ENCODE data around the gene LAPTM5.

DNA sequence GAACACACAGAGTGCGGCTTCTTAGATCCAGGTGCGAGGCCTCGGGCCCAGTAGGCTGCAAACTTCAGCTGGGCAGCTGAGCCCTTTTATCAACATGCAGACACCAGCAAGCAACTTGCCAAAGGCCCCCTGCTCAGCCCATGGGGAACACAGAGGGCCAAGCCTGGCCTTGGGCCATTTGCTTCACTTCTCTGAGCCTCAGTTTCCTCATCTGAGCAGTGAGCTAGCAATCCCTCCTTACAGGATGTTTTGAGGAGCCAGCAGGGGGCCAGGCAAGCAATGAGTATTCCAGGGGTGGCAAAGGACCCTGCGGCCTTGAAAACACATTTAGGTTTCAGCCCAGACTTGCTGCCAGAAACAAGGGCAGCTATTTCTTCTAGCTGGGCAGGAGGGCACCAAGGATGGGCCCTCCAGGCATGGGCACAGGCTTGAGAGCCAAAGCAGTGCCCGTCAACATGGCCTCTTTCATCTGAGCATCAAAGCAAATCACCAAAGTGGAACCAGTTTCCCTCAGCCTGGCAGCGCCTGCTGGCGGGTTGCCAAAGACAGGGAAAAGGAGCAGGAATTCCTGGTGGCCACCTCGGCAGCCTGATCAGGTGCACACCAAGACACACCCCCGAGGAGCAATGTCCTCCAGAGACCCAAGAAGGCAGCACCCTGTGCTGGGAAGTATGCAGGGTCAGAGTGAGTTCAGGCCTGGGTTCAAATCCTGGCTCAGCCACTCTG, 35.6 kb downstream of the LAPTM5 start:
- TF ChIP-seq, protein P1, sequence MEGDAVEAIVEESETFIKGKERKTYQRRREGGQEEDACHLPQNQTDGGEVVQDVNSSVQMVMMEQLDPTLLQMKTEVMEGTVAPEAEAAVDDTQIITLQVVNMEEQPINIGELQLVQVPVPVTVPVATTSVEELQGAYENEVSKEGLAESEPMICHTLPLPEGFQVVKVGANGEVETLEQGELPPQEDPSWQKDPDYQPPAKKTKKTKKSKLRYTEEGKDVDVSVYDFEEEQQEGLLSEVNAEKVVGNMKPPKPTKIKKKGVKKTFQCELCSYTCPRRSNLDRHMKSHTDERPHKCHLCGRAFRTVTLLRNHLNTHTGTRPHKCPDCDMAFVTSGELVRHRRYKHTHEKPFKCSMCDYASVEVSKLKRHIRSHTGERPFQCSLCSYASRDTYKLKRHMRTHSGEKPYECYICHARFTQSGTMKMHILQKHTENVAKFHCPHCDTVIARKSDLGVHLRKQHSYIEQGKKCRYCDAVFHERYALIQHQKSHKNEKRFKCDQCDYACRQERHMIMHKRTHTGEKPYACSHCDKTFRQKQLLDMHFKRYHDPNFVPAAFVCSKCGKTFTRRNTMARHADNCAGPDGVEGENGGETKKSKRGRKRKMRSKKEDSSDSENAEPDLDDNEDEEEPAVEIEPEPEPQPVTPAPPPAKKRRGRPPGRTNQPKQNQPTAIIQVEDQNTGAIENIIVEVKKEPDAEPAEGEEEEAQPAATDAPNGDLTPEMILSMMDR (tag by site-specific recombination; IDR thresholded peaks at IDR 0.05): no peak
- TF ChIP-seq ZNF549 (tag by site-specific recombination; IDR thresholded peaks at IDR 0.05) (no peak), ZBTB21 (tag by site-specific recombination; IDR thresholded peaks at IDR 0.05) (no peak), ZNF248 (tag by site-specific recombination; IDR thresholded peaks at IDR 0.05) (no peak), ZNF473 (tag by site-specific recombination; IDR thresholded peaks at IDR 0.05) (no peak), ZNF416 (tag by site-specific recombination; IDR thresholded peaks at IDR 0.05) (no peak), ZNF239 (tag by site-specific recombination; IDR thresholded peaks at IDR 0.05) (no peak), ZNF366 (tag by site-specific recombination; conservative IDR thresholded peaks at IDR 0.05) (no peak), ZNF211 (tag by site-specific recombination; IDR thresholded peaks at IDR 0.05; ENCODE audit: low read depth) (no peak)
- TF ChIP-seq, protein P2, sequence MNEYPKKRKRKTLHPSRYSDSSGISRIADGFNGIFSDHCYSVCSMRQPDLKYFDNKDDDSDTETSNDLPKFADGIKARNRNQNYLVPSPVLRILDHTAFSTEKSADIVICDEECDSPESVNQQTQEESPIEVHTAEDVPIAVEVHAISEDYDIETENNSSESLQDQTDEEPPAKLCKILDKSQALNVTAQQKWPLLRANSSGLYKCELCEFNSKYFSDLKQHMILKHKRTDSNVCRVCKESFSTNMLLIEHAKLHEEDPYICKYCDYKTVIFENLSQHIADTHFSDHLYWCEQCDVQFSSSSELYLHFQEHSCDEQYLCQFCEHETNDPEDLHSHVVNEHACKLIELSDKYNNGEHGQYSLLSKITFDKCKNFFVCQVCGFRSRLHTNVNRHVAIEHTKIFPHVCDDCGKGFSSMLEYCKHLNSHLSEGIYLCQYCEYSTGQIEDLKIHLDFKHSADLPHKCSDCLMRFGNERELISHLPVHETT (tag by site-specific recombination; IDR thresholded peaks at IDR 0.05): no peak
- TF ChIP-seq, protein P3, sequence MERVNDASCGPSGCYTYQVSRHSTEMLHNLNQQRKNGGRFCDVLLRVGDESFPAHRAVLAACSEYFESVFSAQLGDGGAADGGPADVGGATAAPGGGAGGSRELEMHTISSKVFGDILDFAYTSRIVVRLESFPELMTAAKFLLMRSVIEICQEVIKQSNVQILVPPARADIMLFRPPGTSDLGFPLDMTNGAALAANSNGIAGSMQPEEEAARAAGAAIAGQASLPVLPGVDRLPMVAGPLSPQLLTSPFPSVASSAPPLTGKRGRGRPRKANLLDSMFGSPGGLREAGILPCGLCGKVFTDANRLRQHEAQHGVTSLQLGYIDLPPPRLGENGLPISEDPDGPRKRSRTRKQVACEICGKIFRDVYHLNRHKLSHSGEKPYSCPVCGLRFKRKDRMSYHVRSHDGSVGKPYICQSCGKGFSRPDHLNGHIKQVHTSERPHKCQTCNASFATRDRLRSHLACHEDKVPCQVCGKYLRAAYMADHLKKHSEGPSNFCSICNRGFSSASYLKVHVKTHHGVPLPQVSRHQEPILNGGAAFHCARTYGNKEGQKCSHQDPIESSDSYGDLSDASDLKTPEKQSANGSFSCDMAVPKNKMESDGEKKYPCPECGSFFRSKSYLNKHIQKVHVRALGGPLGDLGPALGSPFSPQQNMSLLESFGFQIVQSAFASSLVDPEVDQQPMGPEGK (tag by site-specific recombination; IDR thresholded peaks at IDR 0.05): no peak
- TF ChIP-seq, protein P4, sequence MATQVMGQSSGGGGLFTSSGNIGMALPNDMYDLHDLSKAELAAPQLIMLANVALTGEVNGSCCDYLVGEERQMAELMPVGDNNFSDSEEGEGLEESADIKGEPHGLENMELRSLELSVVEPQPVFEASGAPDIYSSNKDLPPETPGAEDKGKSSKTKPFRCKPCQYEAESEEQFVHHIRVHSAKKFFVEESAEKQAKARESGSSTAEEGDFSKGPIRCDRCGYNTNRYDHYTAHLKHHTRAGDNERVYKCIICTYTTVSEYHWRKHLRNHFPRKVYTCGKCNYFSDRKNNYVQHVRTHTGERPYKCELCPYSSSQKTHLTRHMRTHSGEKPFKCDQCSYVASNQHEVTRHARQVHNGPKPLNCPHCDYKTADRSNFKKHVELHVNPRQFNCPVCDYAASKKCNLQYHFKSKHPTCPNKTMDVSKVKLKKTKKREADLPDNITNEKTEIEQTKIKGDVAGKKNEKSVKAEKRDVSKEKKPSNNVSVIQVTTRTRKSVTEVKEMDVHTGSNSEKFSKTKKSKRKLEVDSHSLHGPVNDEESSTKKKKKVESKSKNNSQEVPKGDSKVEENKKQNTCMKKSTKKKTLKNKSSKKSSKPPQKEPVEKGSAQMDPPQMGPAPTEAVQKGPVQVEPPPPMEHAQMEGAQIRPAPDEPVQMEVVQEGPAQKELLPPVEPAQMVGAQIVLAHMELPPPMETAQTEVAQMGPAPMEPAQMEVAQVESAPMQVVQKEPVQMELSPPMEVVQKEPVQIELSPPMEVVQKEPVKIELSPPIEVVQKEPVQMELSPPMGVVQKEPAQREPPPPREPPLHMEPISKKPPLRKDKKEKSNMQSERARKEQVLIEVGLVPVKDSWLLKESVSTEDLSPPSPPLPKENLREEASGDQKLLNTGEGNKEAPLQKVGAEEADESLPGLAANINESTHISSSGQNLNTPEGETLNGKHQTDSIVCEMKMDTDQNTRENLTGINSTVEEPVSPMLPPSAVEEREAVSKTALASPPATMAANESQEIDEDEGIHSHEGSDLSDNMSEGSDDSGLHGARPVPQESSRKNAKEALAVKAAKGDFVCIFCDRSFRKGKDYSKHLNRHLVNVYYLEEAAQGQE (tag by site-specific recombination; IDR thresholded peaks at IDR 0.05): no peak
- TF ChIP-seq, protein P5, sequence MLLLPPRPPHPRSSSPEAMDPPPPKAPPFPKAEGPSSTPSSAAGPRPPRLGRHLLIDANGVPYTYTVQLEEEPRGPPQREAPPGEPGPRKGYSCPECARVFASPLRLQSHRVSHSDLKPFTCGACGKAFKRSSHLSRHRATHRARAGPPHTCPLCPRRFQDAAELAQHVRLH (tag by site-specific recombination; IDR thresholded peaks at IDR 0.05): no peak
- TF ChIP-seq, protein P6, sequence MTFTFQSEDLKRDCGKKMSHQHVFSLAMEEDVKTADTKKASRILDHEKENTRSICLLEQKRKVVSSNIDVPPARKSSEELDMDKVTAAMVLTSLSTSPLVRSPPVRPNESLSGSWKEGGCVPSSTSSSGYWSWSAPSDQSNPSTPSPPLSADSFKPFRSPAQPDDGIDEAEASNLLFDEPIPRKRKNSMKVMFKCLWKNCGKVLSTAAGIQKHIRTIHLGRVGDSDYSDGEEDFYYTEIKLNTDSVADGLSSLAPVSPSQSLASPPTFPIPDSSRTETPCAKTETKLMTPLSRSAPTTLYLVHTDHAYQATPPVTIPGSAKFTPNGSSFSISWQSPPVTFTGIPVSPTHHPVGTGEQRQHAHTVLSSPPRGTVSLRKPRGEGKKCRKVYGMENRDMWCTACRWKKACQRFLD (tag by site-specific recombination; IDR thresholded peaks at IDR 0.05): no peak

Measured in HEK293 (cell line).